K562 (cell line): ENCODE measurements around the gene RHOF. TPM values are rescaled to one million over a fixed set of nuclear protein-coding genes. Genes with fewer than 3 reads are reported as not detected.
A peak's percentile ranks its signal among the peaks of the same experiment; 100 is the strongest.

Experiments
- ATAC-seq: fragments of 200-7000 bp; cut with Tn5 transposase; 3 replicates; pipeline ENCODE4 v1.9.1; 2020; ENCODE audit warnings: moderate library complexity
- BruUV-seq: library from RNA; stranded (reverse); fragments of 400-500 nt; replicated peaks from 2 replicates; lab custom pipeline; 2021; lab: Mats Ljungman, UMichigan
- CTCF ChIA-PET: fragments of 300-600 bp; formaldehyde crosslinking; extraction: SDS; loops from one replicate; lab custom pipeline; 2021; ENCODE audit warnings: low intra/inter-chr PET ratio; lab: Yijun Ruan, JAX
- POLR2A ChIA-PET: fragments of 300-600, 350-650 bp; sonication (Branson Sonifier 250); formaldehyde crosslinking; extraction: SDS; loops from one replicate; lab custom pipeline; 2021; ENCODE audit warnings: antibody characterized with exemption, inconsistent platforms; lab: Yijun Ruan, JAX
- DNase-seq, 4 experiments: peaks; one replicate each; pipeline versions ENCODE4 v3.0.0 to v3.0.0-alpha.2; 2011 to 2018; ENCODE audit warnings: low spot score in 3 of 4, mixed read lengths in 3 of 4; ENCODE audit errors: extremely low read depth in 1 of 4
- FAIRE-seq: peaks from 2 replicates; lab custom pipeline; 2011; peaks lifted over from hg19 to GRCh38; lab: Jason Lieb, UNC
- H2AFZ ChIP-seq: 2 replicates; pipeline ENCODE4 v1.6.0; 2011; ENCODE audit warnings: low read depth, low read length, control low read depth, inconsistent platforms
- H3K27ac ChIP-seq: fragments of 200-600 bp; 3 replicates; pipeline ENCODE4 v1.8.0; 2011; ENCODE audit warnings: low read depth, mild to moderate bottlenecking, control low read depth, inconsistent platforms, low read length, moderate library complexity, mixed read lengths; ENCODE audit errors: extremely low read depth
- H3K27me3 ChIP-seq, 2 experiments: fragments of 300-600 bp in 1 of 2; 2 replicates in 1 of 2; 3 replicates in 1 of 2; pipeline versions ENCODE4 v1.6.0 to v1.8.0; 2011; ENCODE audit warnings: inconsistent platforms in 2 of 2, low read length in 2 of 2, mild to moderate bottlenecking in 1 of 2, mixed read lengths in 1 of 2, moderate library complexity in 1 of 2; ENCODE audit not compliant: control insufficient read depth in 2 of 2, insufficient read depth in 2 of 2
- H3K36me3 ChIP-seq: fragments of 300-600 bp; 3 replicates; pipeline ENCODE4 v1.8.0; 2011; ENCODE audit warnings: mild to moderate bottlenecking, low read length, inconsistent platforms; ENCODE audit not compliant: control insufficient read depth, insufficient read depth
- H3K4me1 ChIP-seq, 2 experiments: fragments of 200-600 bp in 1 of 2; replicated peaks in 1 of 2; 2 replicates in 1 of 2; 3 replicates in 1 of 2; pipeline versions ENCODE4 v1.5.1 to v1.8.0; 2011; ENCODE audit warnings: inconsistent platforms in 2 of 2, low read length in 2 of 2, mild to moderate bottlenecking in 1 of 2, mixed read lengths in 1 of 2, moderate library complexity in 1 of 2; ENCODE audit not compliant: control insufficient read depth in 2 of 2, insufficient read depth in 2 of 2
- H3K4me2 ChIP-seq: 2 replicates; pipeline ENCODE4 v1.6.1; 2011; ENCODE audit warnings: low read length, control low read depth, inconsistent platforms, mixed read lengths; ENCODE audit not compliant: insufficient read depth
- H3K4me3 ChIP-seq: fragments of 200-600 bp; sonication (generic), shearing (Covaris generic); 2 replicates; pipeline ENCODE4 v1.5.1; 2016; ENCODE audit warnings: control low read depth, inconsistent platforms
- H3K79me2 ChIP-seq: fragments of 200-600 bp; 3 replicates; pipeline ENCODE4 v1.8.0; 2011; ENCODE audit warnings: low read length, inconsistent platforms; ENCODE audit not compliant: control insufficient read depth, insufficient read depth
- H3K9ac ChIP-seq, 2 experiments: 2 replicates each; pipeline versions ENCODE4 v1.6.0 to v1.6.1; 2011; ENCODE audit warnings: low read depth in 2 of 2, low read length in 2 of 2, control low read depth in 1 of 2, inconsistent platforms in 1 of 2, mild to moderate bottlenecking in 1 of 2, mixed read lengths in 1 of 2; ENCODE audit not compliant: insufficient read depth in 1 of 2
- H3K9me1 ChIP-seq: one replicate; pipeline ENCODE4 v1.6.0; 2011; ENCODE audit warnings: inconsistent platforms, mild to moderate bottlenecking, low read length, moderate library complexity; ENCODE audit not compliant: control insufficient read depth, insufficient read depth
- H3K9me3 ChIP-seq: replicated peaks from 2 replicates; pipeline ENCODE4 v1.5.1; 2011; ENCODE audit warnings: low read depth, low read length, inconsistent platforms; ENCODE audit not compliant: control insufficient read depth, insufficient read depth
- H4K20me1 ChIP-seq: replicated peaks from 2 replicates; pipeline ENCODE4 v1.6.1; 2011; ENCODE audit warnings: low read length, inconsistent platforms, mixed read lengths; ENCODE audit not compliant: control insufficient read depth, insufficient read depth
- ARID3B ChIP-seq: fragments of 250-450 bp; sonication (Bioruptor Pico); IDR thresholded peaks from 2 replicates; pipeline ENCODE4 v1.4.0; 2020; ENCODE audit warnings: borderline replicate concordance
- CEBPG ChIP-seq, 3 experiments: fragments of 200-800 bp in 1 of 3; sonication (Bioruptor generic) in 1 of 3; sonication (generic) in 1 of 3; formaldehyde crosslinking in 1 of 3; IDR thresholded peaks in 2 of 3; conservative IDR thresholded peaks in 1 of 3; 2 replicates each; pipeline versions ENCODE4 v1.6.1 to v1.8.0; 2016 to 2022; ENCODE audit warnings: missing compliant biosample characterization in 2 of 3, missing genetic modification characterization in 2 of 3, mild to moderate bottlenecking in 1 of 3, missing genetic modification reagents in 1 of 3
- DMBX1 ChIP-seq: fragments of 250-450 bp; sonication (Bioruptor Pico); IDR thresholded peaks from 2 replicates; pipeline ENCODE4 v1.8.0; 2022; ENCODE audit warnings: inconsistent platforms, mild to moderate bottlenecking, moderate library complexity, borderline replicate concordance
- FOS ChIP-seq: IDR thresholded peaks from 3 replicates; pipeline ENCODE4 v1.6.1; 2011; ENCODE audit not compliant: insufficient read length; ENCODE audit errors: extremely low read depth
- KHSRP ChIP-seq: fragments of 450-650 bp; IDR thresholded peaks from 2 replicates; pipeline ENCODE4 v1.6.1; 2017
- NUFIP1 ChIP-seq: fragments of 450-650 bp; IDR thresholded peaks from 2 replicates; pipeline ENCODE4 v1.6.1; 2018; ENCODE audit not compliant: partially characterized antibody
- PBX2 ChIP-seq, 2 experiments: IDR thresholded peaks in 1 of 2; conservative IDR thresholded peaks in 1 of 2; 2 replicates each; pipeline ENCODE4 v1.6.1; 2016; ENCODE audit warnings: low read depth in 2 of 2, mild to moderate bottlenecking in 1 of 2, missing compliant biosample characterization in 1 of 2, missing genetic modification characterization in 1 of 2, moderate library complexity in 1 of 2
- TAF9B ChIP-seq: fragments of 450-650 bp; IDR thresholded peaks from 2 replicates; pipeline ENCODE4 v1.6.1; 2018; ENCODE audit warnings: mild to moderate bottlenecking; ENCODE audit not compliant: partially characterized antibody
- ZBTB43 ChIP-seq: sonication (generic); formaldehyde crosslinking; IDR thresholded peaks from 2 replicates; pipeline ENCODE4 v1.8.0; 2023; ENCODE audit warnings: mild to moderate bottlenecking, missing genetic modification reagents
- ZNF133 ChIP-seq: fragments of 250-450 bp; sonication (Bioruptor Pico); IDR thresholded peaks from 2 replicates; pipeline ENCODE4 v1.4.0; 2020; ENCODE audit warnings: mild to moderate bottlenecking
- ZNF780A ChIP-seq: fragments of 250-450 bp; sonication (Bioruptor Pico); IDR thresholded peaks from 2 replicates; pipeline ENCODE4 v1.5.0; 2021; ENCODE audit warnings: mild to moderate bottlenecking
- WGBS: fragments of 100-300 bp; shearing (Covaris generic); methylation state at CpG from one replicate; pipeline ENCODE4 v1.1.6; 2016; ENCODE audit warnings: low coverage, mixed read lengths; ENCODE audit not compliant: insufficient coverage; ENCODE audit errors: missing lambda C conversion rate; 5-methylcytosine and 5-hydroxymethylcytosine counted together
- in situ Hi-C: fragments of 300-500 bp; cut with MboI; formaldehyde crosslinking; loops from 4 replicates; pipeline ENCODE4 v1.15.0; 2018; ENCODE audit warnings: inconsistent platforms, mixed read lengths
- intact Hi-C: fragments of 100-400 bp; cut with micrococcal nuclease; formaldehyde crosslinking; loops from 2 replicates; pipeline ENCODE4 v1.14.2; 2022
- polyA plus RNA-seq, 8 experiments: library from polyadenylated mRNA; depleted of rRNA in 4 of 8; stranded (reverse) in 5 of 8; unstranded in 3 of 8; fragments of >200 nt; fragmentation: Nextera tagmentation in 2 of 8; fragmentation: Illumina TruSeq in 1 of 8; extraction: Ambion mirVana in 2 of 8; extraction: Trizol in 1 of 8; gene quantifications; 2 replicates each; pipeline versions ENCODE4 v1.2.1 to v1.2.3, GENCODE V29; 2011 to 2014; ENCODE audit warnings: inconsistent platforms in 1 of 8, missing spikeins in 1 of 8
- total RNA-seq, 7 experiments: library from RNA; depleted of rRNA in 6 of 7; stranded (reverse); fragments of >200 nt in 6 of 7; fragmentation: Illumina TruSeq in 2 of 7; extraction: Trizol in 2 of 7; gene quantifications; 2 replicates each; pipeline versions ENCODE4 v1.2.1 to v1.2.3, GENCODE V29; 2011 to 2021; ENCODE audit warnings: low replicate concordance in 1 of 7

RHOF gene
- total and polyA plus RNA-seq, 9 of the 15 experiments (the other 6 are each of a cell fraction or from before 2014, with no cell fraction given), result 0.13 to 10.1 (median 4.0) TPM

GRCh38 chr12:121770813-121771625 lies 22.5 kb downstream of the RHOF start (continued):
- TF ChIP-seq PBX2 (CRISPR knock-in tag; IDR thresholded peaks at IDR 0.05; ENCODE audit: low read depth), result no peak
- TF ChIP-seq PBX2 (tag; conservative IDR thresholded peaks at IDR 0.05; ENCODE audit: low read depth), result 0 out of 2 replicates have a peak, but pooled peaks have one; percentile 13
- no peak for TF ChIP-seq FOS
- no peak; the same call in 1 of the 2 replicates for TF ChIP-seq CEBPG (CRISPR knock-in tag; IDR thresholded peaks at IDR 0.05)
- TF ChIP-seq CEBPG (tag; conservative IDR thresholded peaks at IDR 0.05 in 1 of 2, IDR thresholded peaks at IDR 0.05 in 1 of 2), result peak in 1 of 2 experiments; percentile 68; a peak in 2 of 4 replicates

- no peak overlapping the region for H3K4me3 ChIP-seq
- H3K9me1 ChIP-seq, result no peaks in the 10 kb centered on the region
- no TSS peak for BruUV-seq
- peaks cover 20% of the 10 kb centered on the region; the same call in 2 of the 3 replicates for H3K36me3 ChIP-seq
- 85% methylated on average over 9 of the region's 9 CpGs for WGBS
- H3K27me3 ChIP-seq, result no peaks in the 10 kb centered on the region
- FAIRE-seq, result no peak
- H3K4me2 ChIP-seq, result peak overlapping the region; percentile 31; the same call in 1 of the 2 replicates
- no peak for DNase-seq
- intact Hi-C loops (no loop called here), in situ Hi-C loops (no loop called here)
- peak overlapping the region; percentile 40 to 85; a peak in 3 of 4 replicates for H3K9ac ChIP-seq
- CTCF ChIA-PET, result interaction anchor here (5.1 kb wide), 1 partner anchor 73 kb away, joined by 82 read pairs; no protein-coding TSS in a partner anchor
- no peaks in the 10 kb centered on the region for H4K20me1 ChIP-seq
- H3K79me2 ChIP-seq, result no peaks in the 10 kb centered on the region
- H2AFZ ChIP-seq, result no peak overlapping the region
- ATAC-seq, result no peak
- no peak overlapping the region; the same call in 2 of the 3 replicates for H3K27ac ChIP-seq
- POLR2A ChIA-PET, result interaction anchor here (0.7 to 1.1 kb wide), 2 partner anchors 24 to 31 kb away, joined by 3 to 6 read pairs; no protein-coding TSS in a partner anchor
- H3K9me3 ChIP-seq, result no peaks in the 10 kb centered on the region
- peaks cover 17 to 50% of the 10 kb centered on the region in 2 experiments; a peak in 4 of 5 replicates for H3K4me1 ChIP-seq
- TF ChIP-seq TAF9B (no peak), NUFIP1 (no peak), ZNF133 (CRISPR knock-in tag) (no peak), ZBTB43 (no peak), ARID3B (CRISPR knock-in tag) (no peak), DMBX1 (CRISPR knock-in tag) (no peak), ZNF780A (CRISPR knock-in tag) (no peak), KHSRP (no peak)
Measured at GRCh38 chr12:121770388-121770787, 23.1 kb downstream of the RHOF start.
